ENCODE results near the gene FOXE1.

GRCh38 chr9:97905228-97905627, 52.2 kb downstream of the FOXE1 start:
- TF ChIP-seq TAF1 (IDR thresholded peaks at IDR 0.05; ENCODE audit: low read depth) (no peak), RAD21 (IDR thresholded peaks at IDR 0.05; ENCODE audit: low read depth) (no peak)

All from Ishikawa (cell line).